PFSK-1 (cell line): ENCODE measurements around the gene ZDHHC4.

Experiments used
- FOXP2 ChIP-seq: optimal IDR thresholded peaks from 2 replicates; pipeline ENCODE3; 2011; ENCODE audit warnings: borderline replicate concordance, control low read depth, inconsistent platforms; ENCODE audit not compliant: insufficient read depth; ENCODE audit errors: extremely low read length, extremely low read depth
- POLR2AphosphoS5 ChIP-seq: IDR thresholded peaks from 2 replicates; pipeline ENCODE4 v1.6.1; 2012; ENCODE audit warnings: low read depth, mild to moderate bottlenecking, control low read depth, low read length, moderate library complexity
- REST ChIP-seq, 2 experiments: IDR thresholded peaks; 2 replicates each; pipeline versions ENCODE4 v1.6.1 to v1.8.0; 2011 to 2012; ENCODE audit warnings: low read depth in 2 of 2, low read length in 2 of 2, control low read depth in 1 of 2, inconsistent platforms in 1 of 2, mild to moderate bottlenecking in 1 of 2, moderate library complexity in 1 of 2; ENCODE audit not compliant: insufficient read depth in 1 of 2
- TAF1 ChIP-seq: IDR thresholded peaks from 2 replicates; pipeline ENCODE4 v1.6.1; 2012; ENCODE audit warnings: low read length, control low read depth, borderline replicate concordance; ENCODE audit not compliant: insufficient read depth

DNA sequence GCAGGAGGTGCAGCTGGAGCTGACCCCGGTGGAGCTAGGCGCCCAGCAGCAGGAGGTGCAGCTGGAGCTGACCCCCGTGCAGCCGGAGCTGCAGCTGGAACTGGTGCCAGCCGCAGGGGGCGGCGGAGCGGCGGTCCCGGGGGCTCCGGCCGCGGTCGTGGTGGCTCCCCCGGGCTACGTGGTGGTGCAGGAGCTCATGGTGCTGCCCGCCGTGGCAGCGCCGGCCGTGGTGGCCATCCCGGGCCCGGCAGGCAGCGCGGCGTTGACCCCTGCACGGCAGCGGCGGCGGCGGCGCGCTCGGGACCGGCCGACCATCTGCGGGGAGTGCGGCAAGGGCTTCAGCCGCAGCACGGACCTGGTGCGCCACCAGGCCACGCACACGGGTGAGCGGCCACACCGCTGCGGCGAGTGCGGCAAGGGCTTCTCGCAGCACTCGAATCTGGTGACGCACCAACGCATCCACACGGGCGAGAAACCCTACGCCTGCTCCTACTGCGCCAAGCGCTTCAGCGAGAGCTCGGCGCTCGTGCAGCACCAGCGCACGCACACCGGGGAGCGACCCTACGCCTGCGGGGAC lies 45.0 kb downstream of the ZDHHC4 start:
- TF ChIP-seq POLR2AphosphoS5 = no peak
- TF ChIP-seq REST (IDR thresholded peaks at IDR 0.05; ENCODE audit: insufficient read depth in 1 of 2, low read depth in 2 of 2, low read length in 2 of 2) = no peak
- no peak for TF ChIP-seq TAF1
- no peak for TF ChIP-seq FOXP2
